ENCODE results near the gene SKIC2.
"Not testable (repeated sequence)": the region's sequence is repeated elsewhere in the genome, so short reads cannot be mapped to it uniquely, and the experiment has no call there.

SKIC2 gene

DNA sequence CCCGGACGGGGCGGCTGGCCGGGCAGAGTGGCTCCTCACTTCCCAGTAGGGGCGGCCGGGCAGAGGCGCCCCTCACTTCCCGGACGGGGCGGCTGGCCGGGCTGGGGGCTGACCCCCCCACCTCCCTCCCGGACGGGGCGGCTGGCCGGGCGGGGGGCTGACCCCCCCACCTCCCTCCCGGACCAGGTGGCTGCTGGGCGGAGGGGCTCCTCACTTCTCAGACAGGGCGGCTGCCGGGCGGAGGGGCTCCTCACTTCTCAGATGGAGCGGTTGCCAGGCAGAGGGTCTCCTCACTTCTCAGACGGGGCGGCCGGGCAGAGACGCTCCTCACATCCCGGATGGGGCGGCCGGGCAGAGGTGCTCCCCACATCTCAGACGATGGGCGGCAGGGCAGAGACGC, 26.8 kb upstream of the SKIC2 start:
- H3K36me3 Mint-ChIP-seq (ENCODE audit: low read depth); H3K4me3 Mint-ChIP-seq; H3K4me1 Mint-ChIP-seq (ENCODE audit: low read depth); H3K27ac Mint-ChIP-seq; H3K9me3 Mint-ChIP-seq; H3K27me3 Mint-ChIP-seq: not testable (repeated sequence)

DNA sequence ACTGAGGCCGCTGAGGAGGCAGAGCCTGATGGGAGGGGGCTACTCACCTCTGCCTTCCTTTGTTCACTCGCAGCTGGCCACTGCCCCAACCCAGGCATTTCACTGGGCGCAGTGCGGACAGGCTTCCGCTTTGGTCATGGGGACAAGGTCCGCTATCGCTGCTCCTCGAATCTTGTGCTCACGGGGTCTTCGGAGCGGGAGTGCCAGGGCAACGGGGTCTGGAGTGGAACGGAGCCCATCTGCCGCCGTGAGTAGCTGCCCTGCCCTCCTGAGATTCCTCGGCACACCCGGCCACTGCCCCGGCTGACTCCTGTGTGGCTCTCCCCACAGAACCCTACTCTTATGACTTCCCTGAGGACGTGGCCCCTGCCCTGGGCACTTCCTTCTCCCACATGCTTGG, 25.4 kb upstream of the SKIC2 start:
- Mint-ChIP-seq H3K4me1 (ENCODE audit: low read depth) (no peaks in the 10 kb centered on the region), H3K9me3 (no peaks in the 10 kb centered on the region), H3K4me3 (no peak overlapping the region), H3K27me3 (no peaks in the 10 kb centered on the region), H3K27ac (no peak overlapping the region), H3K36me3 (ENCODE audit: low read depth) (no peaks in the 10 kb centered on the region)

DNA sequence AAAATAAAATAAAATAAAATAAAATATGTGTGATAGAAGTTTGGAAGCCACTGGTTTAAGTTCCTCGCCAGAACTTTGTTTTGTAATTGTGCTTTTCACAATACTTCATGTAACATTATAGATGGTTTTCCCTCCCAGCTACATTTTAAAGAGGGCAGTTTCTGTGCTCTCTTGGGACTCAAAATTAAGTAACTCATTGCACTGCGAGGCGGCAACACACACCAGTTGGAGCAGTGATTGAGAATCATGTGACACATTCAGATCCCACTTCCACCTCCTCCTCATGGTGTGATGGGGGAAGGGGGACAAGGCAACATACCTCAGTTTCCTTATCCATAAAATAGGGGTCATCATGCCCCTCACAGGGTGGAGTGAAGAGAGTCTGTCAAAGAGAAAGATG, 24.0 kb upstream of the SKIC2 start:
- Mint-ChIP-seq H3K27me3 (no peaks in the 10 kb centered on the region), H3K36me3 (ENCODE audit: low read depth) (no peaks in the 10 kb centered on the region), H3K4me1 (ENCODE audit: low read depth) (no peaks in the 10 kb centered on the region), H3K4me3 (no peak overlapping the region), H3K27ac (no peak overlapping the region), H3K9me3 (no peaks in the 10 kb centered on the region)

DNA sequence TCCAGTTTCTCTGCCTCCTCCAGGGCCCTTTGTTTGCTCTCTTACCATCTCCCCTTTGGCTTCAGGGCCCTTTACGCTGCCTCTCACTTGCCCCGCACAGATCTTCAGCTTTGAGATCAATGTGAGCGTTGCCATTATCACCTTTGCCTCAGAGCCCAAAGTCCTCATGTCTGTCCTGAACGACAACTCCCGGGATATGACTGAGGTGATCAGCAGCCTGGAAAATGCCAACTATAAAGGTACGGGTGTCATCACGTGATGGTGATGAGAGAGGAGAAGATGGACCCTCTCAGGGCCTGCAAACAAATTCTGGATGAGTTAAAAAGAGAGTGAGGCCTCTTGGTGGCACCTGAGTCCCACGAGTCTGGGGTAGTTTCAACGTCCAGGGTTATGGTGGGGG, 23.2 kb upstream of the SKIC2 start:
- H3K9me3 Mint-ChIP-seq, result no peaks in the 10 kb centered on the region
- no peak overlapping the region for H3K27ac Mint-ChIP-seq
- no peaks in the 10 kb centered on the region for H3K27me3 Mint-ChIP-seq
- no peaks in the 10 kb centered on the region for H3K36me3 Mint-ChIP-seq (ENCODE audit: low read depth)
- no peak overlapping the region for H3K4me3 Mint-ChIP-seq
- peaks cover 4% of the 10 kb centered on the region for H3K4me1 Mint-ChIP-seq (ENCODE audit: low read depth)

DNA sequence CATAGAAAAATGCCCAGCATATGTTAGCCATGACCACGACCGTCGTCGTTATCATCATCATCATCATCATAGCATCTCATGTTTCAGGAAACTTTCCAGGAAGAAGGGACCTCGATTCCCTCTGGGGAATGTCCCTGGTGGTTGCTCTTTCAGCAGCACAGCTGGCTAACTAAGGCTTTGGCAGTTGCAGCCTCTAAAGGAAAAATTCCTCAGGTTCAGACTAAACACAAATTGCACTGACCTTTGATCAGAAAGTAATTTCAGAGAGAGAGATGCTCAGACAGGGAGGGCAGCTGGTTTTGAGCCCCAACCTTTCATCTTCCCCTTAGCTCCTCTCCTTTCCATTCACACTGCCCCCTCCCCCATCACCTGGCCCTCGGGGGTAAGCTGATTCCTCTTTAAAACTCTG, 18.7 kb upstream of the SKIC2 start:
- Mint-ChIP-seq H3K27ac (peak overlapping the region; percentile 23), H3K4me1 (ENCODE audit: low read depth) (peaks cover 5% of the 10 kb centered on the region), H3K9me3 (no peaks in the 10 kb centered on the region), H3K4me3 (no peak overlapping the region), H3K27me3 (peaks cover 8% of the 10 kb centered on the region), H3K36me3 (ENCODE audit: low read depth) (no peaks in the 10 kb centered on the region)

DNA sequence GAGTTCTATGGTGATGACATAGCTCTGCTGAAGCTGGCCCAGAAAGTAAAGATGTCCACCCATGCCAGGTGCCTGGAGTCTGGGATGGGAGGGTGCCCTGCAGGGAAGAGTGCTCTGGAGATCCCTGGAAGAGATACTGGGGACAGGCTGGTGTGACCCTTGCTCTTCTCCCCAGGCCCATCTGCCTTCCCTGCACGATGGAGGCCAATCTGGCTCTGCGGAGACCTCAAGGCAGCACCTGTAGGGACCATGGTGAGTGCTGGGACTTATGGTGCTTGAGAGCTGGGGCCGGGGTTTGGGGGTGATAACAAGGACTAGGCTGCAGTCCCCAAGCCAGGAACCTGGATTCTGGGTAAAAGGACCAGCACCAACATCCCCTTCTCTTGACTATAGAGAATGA, 15.2 kb upstream of the SKIC2 start:
- Mint-ChIP-seq H3K27ac (no peak overlapping the region), H3K4me3 (no peak overlapping the region), H3K4me1 (ENCODE audit: low read depth) (peaks cover 12% of the 10 kb centered on the region), H3K36me3 (ENCODE audit: low read depth) (no peaks in the 10 kb centered on the region), H3K27me3 (peaks cover 8% of the 10 kb centered on the region), H3K9me3 (no peaks in the 10 kb centered on the region)

DNA sequence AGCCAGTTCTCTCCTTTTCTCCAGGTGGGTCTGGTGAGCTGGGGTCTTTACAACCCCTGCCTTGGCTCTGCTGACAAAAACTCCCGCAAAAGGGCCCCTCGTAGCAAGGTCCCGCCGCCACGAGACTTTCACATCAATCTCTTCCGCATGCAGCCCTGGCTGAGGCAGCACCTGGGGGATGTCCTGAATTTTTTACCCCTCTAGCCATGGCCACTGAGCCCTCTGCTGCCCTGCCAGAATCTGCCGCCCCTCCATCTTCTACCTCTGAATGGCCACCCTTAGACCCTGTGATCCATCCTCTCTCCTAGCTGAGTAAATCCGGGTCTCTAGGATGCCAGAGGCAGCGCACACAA, 13.8 kb upstream of the SKIC2 start:
- H3K4me1 Mint-ChIP-seq (ENCODE audit: low read depth), result peaks cover 12% of the 10 kb centered on the region
- H3K4me3 Mint-ChIP-seq, result no peak overlapping the region
- no peak overlapping the region for H3K27ac Mint-ChIP-seq
- H3K27me3 Mint-ChIP-seq, result peaks cover 8% of the 10 kb centered on the region
- H3K36me3 Mint-ChIP-seq (ENCODE audit: low read depth), result no peaks in the 10 kb centered on the region
- no peaks in the 10 kb centered on the region for H3K9me3 Mint-ChIP-seq

DNA sequence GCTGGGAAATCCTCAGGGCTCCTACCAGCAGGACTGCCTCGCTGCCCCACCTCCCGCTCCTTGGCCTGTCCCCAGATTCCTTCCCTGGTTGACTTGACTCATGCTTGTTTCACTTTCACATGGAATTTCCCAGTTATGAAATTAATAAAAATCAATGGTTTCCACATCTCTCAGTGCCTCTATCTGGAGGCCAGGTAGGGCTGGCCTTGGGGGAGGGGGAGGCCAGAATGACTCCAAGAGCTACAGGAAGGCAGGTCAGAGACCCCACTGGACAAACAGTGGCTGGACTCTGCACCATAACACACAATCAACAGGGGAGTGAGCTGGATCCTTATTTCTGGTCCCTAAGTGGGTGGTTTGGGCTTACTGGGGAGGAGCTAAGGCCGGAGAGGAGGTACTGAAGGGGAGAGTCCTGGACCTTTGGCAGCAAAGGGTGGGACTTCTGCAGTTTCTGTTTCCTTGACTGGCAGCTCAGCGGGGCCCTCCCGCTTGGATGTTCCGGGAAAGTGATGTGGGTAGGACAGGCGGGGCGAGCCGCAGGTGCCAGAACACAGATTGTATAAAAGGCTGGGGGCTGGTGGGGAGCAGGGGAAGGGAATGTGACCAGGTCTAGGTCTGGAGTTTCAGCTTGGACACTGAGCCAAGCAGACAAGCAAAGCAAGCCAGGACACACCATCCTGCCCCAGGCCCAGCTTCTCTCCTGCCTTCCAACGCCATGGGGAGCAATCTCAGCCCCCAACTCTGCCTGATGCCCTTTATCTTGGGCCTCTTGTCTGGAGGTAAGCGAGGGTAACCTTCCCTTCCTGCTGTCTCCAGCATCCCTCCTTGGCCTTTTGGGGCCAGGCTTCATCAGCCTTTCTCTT, 13.2 kb upstream of the SKIC2 start, which contains the start of gene CFB:
Gene CFB, plus strand, starts transcription at position 589 of the 863 bp plus-strand sequence. Its CDS starts 127 bp downstream, at position 716.
- H3K27me3 Mint-ChIP-seq, result peaks cover 8% of the 10 kb centered on the region
- no peak within 1 kb of the TSS for H3K4me3 Mint-ChIP-seq
- no peaks in the 10 kb centered on the region for H3K36me3 Mint-ChIP-seq (ENCODE audit: low read depth)
- peaks cover 8% of the 10 kb centered on the region for H3K4me1 Mint-ChIP-seq (ENCODE audit: low read depth)
- no peaks in the 10 kb centered on the region for H3K9me3 Mint-ChIP-seq
- H3K27ac Mint-ChIP-seq, result no peak within 1 kb of the TSS

DNA sequence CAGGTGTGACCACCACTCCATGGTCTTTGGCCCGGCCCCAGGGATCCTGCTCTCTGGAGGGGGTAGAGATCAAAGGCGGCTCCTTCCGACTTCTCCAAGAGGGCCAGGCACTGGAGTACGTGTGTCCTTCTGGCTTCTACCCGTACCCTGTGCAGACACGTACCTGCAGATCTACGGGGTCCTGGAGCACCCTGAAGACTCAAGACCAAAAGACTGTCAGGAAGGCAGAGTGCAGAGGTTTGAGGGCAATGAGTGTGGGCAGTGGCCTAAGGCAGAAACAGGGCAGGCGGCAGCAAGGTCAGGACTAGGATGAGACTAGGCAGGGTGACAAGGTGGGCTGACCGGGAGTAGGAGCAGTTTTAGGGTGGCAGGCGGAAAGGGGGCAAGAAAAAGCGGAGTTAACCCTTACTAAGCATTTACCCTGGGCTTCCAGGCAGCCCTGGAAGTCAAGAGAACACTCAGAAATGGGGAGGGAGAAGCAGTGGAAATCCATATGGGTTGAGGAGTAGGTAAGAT, 12.5 kb upstream of the SKIC2 start:
- Mint-ChIP-seq H3K4me3 (no peak overlapping the region), H3K36me3 (ENCODE audit: low read depth) (no peaks in the 10 kb centered on the region), H3K9me3 (no peaks in the 10 kb centered on the region), H3K27me3 (peaks cover 8% of the 10 kb centered on the region), H3K27ac (no peak overlapping the region), H3K4me1 (ENCODE audit: low read depth) (peaks cover 8% of the 10 kb centered on the region)

DNA sequence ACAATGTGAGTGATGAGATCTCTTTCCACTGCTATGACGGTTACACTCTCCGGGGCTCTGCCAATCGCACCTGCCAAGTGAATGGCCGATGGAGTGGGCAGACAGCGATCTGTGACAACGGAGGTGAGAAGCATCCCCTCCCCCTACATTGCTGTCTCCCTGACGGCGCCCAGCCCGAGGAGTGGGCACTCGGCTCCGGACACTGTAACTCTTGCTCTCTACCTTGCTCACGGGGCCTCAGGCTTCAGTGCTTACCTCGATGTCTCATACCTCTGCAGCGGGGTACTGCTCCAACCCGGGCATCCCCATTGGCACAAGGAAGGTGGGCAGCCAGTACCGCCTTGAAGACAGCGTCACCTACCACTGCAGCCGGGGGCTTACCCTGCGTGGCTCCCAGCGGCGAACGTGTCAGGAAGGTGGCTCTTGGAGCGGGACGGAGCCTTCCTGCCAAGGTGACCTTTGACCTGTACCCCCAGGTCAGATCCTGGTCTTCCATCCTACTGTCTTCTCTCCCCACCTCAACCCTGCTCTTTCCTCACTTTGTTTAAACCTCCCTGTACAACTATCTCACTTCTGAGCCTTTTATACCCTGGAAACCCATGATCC, 11.8 kb upstream of the SKIC2 start:
- H3K4me3 Mint-ChIP-seq, result no peak overlapping the region
- no peak overlapping the region for H3K27ac Mint-ChIP-seq
- H3K4me1 Mint-ChIP-seq (ENCODE audit: low read depth), result peaks cover 8% of the 10 kb centered on the region
- H3K36me3 Mint-ChIP-seq (ENCODE audit: low read depth), result no peaks in the 10 kb centered on the region
- H3K9me3 Mint-ChIP-seq, result no peaks in the 10 kb centered on the region
- H3K27me3 Mint-ChIP-seq, result peaks cover 6% of the 10 kb centered on the region

DNA sequence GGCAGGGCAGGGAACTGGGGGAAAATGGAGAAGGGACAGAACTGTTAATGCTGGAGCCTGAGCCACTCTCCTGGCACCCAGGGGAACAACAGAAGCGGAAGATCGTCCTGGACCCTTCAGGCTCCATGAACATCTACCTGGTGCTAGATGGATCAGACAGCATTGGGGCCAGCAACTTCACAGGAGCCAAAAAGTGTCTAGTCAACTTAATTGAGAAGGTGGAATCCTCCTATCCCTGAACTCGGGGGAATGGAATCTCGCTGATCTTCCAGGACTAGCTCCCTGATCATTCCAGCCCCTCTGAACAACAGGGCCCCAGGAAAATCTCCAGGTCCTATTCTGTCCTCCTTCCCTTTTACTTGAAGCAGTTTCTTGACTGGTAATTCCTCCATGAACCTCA, 11.1 kb upstream of the SKIC2 start:
- Mint-ChIP-seq H3K27me3 (no peaks in the 10 kb centered on the region), H3K9me3 (no peaks in the 10 kb centered on the region), H3K36me3 (ENCODE audit: low read depth) (peaks cover 4% of the 10 kb centered on the region), H3K4me1 (ENCODE audit: low read depth) (peaks cover 8% of the 10 kb centered on the region), H3K27ac (no peak overlapping the region), H3K4me3 (no peak overlapping the region)

DNA sequence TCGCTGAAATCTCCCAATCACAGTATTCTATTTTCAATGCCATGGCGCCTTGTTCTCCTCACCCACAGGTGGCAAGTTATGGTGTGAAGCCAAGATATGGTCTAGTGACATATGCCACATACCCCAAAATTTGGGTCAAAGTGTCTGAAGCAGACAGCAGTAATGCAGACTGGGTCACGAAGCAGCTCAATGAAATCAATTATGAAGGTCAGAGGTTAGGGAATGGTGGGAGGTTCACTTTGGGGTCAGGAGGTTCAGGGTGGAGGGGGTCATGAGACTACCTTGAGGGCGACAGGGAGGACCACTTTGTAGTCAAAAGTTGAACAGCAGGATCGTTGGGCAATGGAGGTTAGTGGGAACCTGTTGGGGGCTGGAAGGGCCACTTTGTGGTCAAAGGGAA, 10.7 kb upstream of the SKIC2 start:
- no peaks in the 10 kb centered on the region for H3K27me3 Mint-ChIP-seq
- H3K9me3 Mint-ChIP-seq, result no peaks in the 10 kb centered on the region
- peaks cover 8% of the 10 kb centered on the region for H3K4me1 Mint-ChIP-seq (ENCODE audit: low read depth)
- H3K27ac Mint-ChIP-seq, result no peak overlapping the region
- no peak overlapping the region for H3K4me3 Mint-ChIP-seq
- H3K36me3 Mint-ChIP-seq (ENCODE audit: low read depth), result peaks cover 8% of the 10 kb centered on the region

DNA sequence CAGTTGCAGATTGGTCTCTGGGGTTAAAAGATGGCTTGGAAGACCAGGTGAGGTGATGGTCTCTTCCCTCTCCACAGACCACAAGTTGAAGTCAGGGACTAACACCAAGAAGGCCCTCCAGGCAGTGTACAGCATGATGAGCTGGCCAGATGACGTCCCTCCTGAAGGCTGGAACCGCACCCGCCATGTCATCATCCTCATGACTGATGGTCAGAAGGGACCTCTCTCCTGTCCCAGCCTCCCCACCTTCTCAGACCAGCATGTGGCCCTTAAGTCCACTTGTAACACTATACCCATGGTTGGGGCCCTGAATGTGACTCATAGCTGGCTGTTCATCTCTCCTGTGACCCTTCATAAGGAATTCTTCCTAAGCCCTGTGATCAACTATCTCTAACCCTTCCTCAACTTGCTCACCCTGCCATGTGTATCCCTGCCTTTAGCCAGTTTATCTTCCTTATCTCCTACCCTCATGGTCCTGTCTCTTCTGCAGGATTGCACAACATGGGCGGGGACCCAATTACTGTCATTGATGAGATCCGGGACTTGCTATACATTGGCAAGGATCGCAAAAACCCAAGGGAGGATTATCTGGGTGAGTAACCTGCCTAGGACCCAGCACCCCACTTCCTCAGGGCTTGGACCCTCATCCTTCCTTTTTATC, 10.1 kb upstream of the SKIC2 start:
- no peaks in the 10 kb centered on the region for H3K27me3 Mint-ChIP-seq
- no peak overlapping the region for H3K27ac Mint-ChIP-seq
- H3K4me1 Mint-ChIP-seq (ENCODE audit: low read depth), result peaks cover 8% of the 10 kb centered on the region
- peaks cover 14% of the 10 kb centered on the region for H3K36me3 Mint-ChIP-seq (ENCODE audit: low read depth)
- no peaks in the 10 kb centered on the region for H3K9me3 Mint-ChIP-seq
- H3K4me3 Mint-ChIP-seq, result no peak overlapping the region

DNA sequence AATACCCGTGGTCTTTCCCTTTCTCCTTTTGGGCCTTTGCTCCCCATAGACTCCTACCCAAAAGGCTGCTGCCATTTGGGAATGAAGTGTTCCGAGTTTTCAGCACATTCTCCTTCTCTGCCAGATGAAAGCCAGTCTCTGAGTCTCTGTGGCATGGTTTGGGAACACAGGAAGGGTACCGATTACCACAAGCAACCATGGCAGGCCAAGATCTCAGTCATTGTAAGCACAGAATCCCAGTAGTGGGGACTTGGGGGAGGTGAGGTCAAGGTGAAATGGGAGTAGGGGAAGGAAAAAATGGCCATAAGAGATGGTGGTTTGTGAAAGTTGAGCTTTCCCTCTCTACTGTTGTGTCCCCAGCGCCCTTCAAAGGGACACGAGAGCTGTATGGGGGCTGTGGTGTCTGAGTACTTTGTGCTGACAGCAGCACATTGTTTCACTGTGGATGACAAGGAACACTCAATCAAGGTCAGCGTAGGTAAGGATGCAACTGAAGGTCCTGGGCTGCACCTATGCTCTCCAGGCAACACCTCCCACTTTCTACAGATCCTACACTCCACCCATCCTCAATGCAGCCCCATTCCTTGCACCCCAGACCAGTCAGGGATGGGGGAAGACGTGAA, 8.9 kb upstream of the SKIC2 start:
- Mint-ChIP-seq H3K9me3 (no peaks in the 10 kb centered on the region), H3K27me3 (no peaks in the 10 kb centered on the region), H3K4me3 (no peak overlapping the region), H3K27ac (no peak overlapping the region), H3K36me3 (ENCODE audit: low read depth) (peaks cover 26% of the 10 kb centered on the region), H3K4me1 (ENCODE audit: low read depth) (peaks cover 8% of the 10 kb centered on the region)

Data from stimulated activated naive CD8-positive, alpha-beta T cell treated with anti-CD3 and anti-CD28 coated beads, Interleukin-15, Interleukin-2, amounts not matched to agents 100 ng/mL and 50 ng/mL, for 24 hours (primary cell).